ENCODE results near the gene STRA6.

STRA6 gene

DNA sequence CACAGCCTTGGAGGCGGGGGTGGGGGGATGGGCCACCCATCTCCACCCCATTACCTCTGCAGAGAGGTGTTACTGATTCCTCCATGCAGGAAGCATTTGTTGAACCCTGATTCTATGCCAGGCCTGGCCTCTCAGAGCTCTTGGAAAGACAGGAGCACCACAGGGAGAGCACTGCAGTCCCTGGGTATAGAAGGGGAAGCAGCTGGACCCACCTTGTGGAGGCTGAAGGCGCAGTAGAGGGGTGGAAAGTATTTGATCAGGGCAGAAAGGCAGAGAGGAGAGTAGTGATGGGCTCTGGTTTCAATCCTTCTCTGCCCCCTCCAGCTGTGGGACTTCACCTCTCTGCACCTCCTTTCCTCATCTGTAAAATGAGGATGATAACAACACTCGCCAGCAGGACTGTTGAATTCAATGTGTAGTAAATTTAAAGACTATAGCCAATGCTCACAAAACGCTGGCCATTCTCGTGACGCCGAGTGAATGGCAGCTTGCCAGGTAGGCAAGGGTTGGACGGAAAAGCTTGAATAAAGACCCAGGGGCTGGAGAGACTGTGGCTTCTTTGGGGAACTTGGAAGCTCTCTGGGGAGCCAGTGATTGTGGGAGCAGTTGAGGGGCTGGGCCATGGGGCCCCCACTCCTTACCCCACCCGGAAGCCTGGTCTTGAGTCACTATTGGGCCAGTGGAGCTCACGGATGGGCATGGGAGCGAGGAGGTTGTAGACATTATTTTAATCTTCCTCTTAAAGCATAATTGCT lies 25.6 kb upstream of the STRA6 start:
- no peak for DNase-seq (ENCODE audit: extremely low read depth in 1 of 2, low read depth in 1 of 2)

DNA sequence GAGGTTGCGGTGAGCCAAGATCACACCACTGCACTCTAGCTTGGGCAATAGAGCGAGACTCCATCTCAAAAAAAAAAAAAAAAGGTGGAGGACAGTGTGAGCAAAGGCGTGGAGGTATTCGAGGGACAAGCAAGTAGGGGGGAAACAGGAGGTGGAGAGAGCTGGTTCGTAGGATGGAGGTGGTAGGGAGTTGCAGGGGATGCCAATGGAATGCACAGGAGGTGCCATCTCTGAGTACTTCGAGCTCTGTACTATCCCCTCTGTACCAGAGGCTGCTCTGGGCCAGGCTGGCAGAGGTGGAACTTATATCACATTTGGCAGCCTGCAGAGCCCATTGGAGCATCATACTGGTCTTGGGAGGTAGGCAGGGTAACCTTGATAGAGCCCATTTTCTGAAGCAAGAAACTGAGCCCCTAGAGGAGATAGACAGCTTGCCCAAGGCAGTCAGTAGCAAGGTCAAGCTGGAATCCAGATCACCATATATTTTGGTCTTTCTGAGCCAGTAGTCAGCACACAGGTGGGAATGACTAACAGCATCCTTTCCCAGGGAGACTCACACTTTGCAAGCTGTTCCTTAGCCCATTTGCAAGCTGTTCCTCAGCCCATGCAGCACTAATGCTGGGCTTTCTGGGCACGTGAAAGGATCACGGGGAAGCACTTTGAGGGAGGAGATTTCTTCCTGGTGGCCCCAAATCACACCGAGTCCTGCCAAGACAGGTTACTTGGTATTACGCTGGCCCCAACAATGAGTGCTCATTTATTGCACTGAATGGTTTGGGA lies 24.4 kb upstream of the STRA6 start:
- DNase-seq (ENCODE audit: extremely low read depth in 1 of 2, low read depth in 1 of 2) = no peak

DNA sequence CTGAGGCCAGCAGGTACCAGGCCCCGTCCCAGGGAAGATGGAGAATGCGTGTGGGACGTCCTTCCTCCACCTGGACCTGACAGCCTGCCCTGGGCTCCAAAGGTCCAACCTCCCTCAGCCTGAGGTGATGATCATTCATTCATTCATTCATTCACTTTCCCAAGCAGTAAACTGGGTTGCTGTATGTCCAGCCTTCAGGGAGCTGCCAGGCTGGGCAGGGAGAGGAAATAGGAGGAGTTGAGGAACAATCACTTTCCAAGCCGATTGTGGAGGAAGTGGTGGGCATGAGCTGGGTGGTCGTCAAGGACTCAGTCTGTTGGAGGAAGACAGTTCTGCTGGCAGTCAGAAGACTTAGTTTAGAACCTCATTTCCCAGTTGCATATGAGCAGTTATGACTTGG lies 23.3 kb upstream of the STRA6 start:
- no peak for DNase-seq (ENCODE audit: extremely low read depth in 1 of 2, low read depth in 1 of 2)

DNA sequence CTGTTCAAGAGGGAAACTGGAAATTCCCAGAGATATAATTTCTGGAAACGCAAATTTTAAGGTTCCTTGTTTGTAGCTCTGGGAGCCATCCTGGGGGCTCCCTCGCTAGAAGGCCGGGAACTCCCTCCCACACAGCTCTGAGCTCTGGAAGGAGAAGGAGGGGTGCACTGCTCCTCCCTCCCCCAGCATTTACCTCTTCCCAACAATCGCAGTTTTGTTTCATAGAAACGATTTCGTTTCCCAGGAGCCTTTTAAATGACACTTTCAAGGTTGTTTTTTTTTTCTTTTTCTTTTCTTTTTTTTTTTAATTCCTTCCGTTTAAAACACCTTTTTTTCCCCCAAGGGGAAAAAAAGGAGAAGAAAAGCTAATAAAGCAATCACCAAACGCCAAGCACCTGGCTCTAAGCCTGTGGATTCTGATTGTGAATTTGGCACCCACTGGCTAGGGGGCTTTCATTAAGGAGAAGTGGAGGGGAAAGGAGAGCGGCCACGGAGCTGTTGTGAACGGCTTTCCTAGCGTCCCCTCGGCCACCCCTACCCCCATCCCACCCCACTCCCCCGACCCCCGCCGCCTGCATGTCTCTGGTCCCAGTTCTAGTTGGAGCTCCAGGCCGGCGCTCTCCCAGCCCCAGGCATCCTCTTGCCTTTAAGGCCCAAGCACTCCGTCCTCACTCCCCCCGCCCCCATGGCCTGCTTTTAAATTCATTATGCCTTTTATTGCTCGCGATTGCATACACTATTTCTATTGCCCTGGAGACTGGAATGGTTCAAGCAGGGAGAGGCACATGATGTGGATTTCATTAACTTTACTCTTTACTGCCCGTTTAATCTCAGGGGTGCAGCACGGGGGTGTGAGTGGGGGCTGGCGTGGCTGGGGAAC lies 19.9 kb upstream of the STRA6 start:
- no peak for DNase-seq (ENCODE audit: extremely low read depth in 1 of 2, low read depth in 1 of 2)

DNA sequence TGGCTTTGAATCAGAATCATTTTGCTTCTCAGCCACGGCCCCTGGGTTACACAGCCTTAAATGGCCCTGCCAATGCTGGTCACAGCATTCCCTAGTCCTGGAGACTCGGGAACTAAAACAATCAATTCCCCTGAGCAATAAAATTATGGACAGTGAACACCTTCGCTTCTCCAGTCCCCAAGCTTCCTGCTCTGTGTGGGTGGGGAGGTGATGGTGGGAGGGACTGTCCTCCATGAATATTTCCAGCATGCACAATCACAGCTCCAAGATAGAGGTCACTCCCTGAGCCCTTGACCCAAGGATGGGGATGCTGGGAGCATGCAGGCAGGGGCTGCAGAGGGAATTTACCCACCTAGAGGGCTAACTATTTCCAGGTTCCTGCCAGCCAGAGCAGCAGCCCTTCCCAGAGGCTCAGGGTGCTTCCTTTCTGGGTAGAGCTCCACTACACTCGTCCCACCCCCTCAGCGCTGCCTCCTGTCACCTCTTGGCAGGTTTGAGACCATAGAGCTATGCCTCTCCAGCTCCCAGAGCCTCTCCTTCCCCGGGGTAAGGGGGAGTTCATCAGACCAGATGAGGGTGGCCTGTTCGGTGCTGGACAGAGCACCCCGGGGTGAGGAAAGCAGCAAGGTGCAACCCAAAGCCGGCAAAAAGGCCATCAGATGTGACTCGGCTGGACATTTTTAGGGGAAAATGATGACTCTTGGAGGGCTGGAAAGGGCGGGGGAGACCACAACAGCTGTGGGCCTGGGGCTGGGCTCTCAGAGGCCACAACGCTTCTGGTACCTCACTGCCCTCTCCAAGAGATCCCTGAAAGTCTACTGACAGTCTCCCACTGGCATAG lies 19.0 kb upstream of the STRA6 start:
- DNase-seq (ENCODE audit: extremely low read depth in 1 of 2, low read depth in 1 of 2) = no peak

DNA sequence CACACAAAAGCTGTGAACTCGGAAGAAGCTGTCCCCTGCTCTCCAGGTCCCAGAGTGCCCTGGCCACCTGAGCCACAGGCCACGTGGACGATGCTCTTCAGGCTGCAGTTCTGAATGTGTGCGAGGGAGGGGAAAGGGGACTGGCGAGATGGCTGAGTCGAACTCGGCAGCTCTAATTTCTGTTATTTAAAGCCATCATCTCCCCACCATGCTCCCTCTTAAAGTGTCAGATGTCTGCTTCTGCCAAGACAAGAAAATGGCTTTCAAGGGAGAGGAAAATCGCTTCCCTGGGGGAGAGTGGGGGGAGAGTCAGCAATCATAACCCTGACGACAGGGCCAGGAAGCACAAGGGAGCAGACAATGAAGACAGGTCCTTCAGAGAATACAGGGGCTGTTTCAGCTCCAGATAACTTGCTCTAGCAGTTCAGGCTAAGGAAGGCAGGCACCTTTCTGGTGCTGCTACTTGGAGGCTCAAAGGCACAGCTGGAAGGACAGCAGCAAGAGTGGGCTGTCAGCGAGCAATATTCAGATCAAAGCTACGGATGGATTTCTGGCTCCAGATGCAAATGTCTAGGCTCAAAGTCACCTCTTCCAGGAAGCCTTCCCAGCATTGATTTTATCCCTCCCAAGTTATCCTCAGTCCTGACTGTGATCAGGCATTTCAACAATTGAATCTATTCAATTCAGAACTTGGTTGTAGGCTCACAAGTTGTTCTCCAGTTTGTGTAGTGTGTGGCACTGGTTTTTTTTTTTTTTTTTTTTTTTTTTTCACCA lies 18.1 kb upstream of the STRA6 start:
- no peak for DNase-seq (ENCODE audit: extremely low read depth in 1 of 2, low read depth in 1 of 2)

DNA sequence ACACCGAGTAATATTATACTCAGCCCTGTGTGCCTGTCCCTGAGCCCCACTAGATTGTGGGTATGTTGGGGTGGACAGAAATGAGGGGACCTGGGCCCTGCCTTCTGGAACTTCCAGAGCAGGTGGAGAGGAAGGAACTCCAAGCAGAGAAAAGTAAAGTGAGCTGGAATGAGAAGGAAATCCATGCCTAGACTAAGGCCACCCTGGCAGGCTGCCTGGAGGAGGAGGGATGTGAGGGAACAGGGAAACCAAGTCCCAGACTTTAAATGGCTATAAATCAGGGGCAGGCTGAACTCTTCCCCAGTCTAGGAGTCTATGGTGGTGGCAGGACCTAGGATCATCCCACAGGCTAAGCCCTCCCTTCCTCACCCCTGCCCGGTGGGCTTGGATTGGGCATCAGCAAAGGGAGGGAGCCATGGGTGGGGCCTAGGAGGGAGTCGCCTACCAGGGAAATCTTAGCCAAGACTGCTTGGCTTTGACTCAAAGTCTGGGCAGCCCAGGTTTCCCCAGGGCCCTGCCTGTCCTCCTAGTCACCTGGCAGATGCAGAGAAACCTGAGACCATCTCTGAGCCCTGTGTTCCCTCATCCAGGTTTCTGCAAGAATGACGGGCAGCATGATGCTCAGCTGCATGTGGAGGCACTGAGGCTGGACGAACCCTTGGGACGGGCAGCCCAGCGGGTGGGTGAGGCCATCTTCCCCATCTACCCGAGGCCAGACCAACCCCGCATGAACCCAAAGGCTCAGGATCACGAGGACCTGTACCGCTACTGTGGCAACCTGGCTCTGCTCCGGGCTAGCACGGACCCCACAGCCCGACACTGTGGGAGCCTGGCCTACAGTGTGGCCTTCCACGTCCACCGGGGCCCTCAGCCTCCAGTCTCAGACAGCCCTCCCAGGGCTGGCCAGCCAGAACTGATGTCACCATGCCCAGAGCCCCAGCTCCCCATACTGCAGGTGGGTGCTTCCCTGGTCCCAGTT lies 15.6 kb upstream of the STRA6 start:
- DNase-seq (ENCODE audit: extremely low read depth in 1 of 2, low read depth in 1 of 2) = no peak

DNA sequence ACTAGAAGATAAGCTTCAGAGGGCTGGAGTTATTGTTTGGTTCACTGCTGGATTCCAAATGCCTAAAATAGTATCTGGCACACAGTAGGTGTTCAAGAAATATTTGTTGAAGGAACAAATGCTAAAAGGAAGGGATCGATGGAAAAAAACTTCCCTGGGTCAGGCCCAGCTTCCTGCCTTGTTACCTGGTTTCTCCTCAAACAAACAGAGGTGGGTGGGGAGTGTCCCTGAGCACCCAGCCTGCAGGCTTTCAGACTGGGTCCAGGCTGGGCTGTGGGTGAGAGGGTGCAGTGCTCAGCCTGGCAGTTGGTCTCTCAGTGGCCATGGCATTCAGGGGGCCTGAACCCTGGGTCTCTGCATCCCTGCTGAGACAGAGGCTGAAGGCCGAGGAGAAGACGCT lies 14.4 kb upstream of the STRA6 start:
- no peak for DNase-seq (ENCODE audit: extremely low read depth in 1 of 2, low read depth in 1 of 2)

DNA sequence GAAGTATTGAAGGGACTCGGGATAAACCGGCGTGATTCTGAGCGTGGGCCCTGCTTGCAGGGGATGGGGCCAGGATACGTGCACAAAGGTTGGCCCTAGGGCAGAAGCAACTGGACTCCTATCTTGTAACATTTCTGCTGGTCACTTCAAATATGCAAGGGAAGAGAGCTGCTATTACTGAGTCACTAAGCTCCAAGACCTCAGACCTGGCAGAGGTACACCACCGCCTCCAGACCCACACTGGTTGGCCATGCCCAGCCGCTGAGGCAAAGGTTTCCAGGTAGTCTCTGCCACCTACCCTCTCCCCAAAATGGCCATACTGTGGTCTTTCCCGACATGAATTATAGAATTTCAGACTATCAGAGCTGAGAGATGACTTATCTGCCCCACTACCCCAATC lies 13.4 kb upstream of the STRA6 start:
- DNase-seq (ENCODE audit: extremely low read depth in 1 of 2, low read depth in 1 of 2) = no peak

DNA sequence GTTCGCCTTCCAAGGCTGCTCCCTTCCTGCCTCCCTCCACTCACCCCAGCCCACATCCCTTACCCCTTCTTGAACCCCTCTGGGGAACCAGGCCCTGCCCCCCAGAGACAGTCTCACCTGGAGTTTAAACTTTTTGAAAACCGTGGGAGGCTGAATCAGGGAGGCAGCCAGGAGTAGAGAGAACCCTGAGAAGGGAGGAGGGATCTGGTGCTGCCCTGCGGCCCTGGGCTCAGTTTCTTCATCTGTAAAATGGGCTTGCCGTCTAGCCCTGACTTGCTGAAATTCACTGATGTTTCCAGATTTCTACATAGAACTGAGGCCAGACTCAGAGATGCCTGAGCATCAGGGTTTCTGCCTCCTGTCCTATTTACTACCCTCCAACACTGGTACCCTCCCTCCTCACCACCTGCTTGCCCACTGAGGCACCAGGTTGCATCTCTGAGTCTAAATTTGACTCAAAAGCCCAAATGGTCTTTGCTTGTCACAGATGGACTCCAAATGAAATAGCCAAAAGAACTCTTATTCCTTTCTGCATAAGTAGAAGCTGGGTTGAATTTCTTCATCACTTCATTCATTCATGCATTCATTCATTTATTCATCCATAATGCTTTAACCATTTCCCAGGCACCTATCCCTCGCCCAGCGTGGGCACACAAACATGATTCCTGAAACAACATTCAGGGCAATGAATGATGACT lies 11.9 kb upstream of the STRA6 start:
- no peak for DNase-seq (ENCODE audit: extremely low read depth in 1 of 2, low read depth in 1 of 2)

DNA sequence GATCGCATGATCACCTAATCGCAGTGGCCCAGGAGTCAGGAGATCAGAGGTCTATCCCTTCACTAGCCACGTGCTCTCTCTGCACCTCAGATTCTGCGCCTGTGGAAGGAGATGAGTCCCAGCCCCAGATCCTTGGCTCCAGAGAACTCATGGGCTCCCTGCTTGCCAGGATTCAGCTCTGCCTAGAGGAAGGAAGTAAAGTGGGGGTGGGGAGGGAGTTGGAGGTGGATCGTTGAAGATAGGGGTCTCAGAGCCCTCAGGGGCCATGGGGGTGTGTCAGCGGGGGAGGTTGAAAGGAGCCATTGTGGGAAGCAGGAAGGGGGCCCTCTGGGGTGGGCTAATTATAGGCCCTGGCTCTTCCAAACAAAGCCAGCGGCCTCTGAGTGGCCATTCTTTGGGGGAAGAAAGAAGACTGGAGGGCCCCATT lies 11.3 kb upstream of the STRA6 start:
- no peak for DNase-seq (ENCODE audit: extremely low read depth in 1 of 2, low read depth in 1 of 2)

DNA sequence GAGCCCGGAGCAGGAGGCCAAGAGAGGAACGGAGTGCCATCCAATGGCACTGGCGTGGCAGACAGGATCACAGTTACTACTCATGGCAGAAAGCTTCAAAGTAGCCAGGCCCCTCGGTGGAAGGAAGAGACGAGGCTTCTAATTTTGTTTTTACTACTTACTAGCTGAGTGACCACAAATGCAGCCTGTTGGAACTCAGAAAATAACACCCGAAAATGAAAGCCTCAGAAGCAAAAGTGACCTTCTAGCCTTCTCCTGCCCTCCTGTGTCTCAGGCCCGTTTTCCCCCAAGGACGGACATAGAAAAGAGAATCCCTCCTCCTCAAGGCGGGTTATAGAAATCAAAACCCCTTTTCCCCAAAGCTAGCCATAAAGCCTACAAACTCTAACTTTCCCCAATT lies 9.9 kb upstream of the STRA6 start:
- DNase-seq (ENCODE audit: extremely low read depth in 1 of 2, low read depth in 1 of 2) = no peak

DNA sequence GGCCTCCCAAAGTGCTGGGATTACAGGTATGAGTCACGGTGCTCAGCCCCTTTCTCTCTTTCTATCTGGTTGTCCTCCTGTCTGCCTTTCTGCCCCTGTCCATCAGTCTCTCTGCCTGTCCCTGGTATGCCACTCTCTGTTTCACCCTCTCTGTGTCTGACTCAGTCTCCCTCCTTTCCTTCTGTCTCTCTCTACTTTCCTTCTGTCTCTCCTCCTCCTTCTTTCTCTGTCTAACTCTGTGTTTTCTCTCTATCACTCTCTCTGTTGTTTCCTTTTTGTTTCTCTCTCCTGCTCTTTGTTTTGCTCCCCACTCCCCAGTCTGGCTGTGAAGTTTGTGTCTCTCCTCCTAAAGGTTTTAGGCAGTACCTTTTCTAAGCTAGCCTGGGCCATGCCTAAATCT lies 9.1 kb upstream of the STRA6 start:
- no peak for DNase-seq (ENCODE audit: extremely low read depth in 1 of 2, low read depth in 1 of 2)

DNA sequence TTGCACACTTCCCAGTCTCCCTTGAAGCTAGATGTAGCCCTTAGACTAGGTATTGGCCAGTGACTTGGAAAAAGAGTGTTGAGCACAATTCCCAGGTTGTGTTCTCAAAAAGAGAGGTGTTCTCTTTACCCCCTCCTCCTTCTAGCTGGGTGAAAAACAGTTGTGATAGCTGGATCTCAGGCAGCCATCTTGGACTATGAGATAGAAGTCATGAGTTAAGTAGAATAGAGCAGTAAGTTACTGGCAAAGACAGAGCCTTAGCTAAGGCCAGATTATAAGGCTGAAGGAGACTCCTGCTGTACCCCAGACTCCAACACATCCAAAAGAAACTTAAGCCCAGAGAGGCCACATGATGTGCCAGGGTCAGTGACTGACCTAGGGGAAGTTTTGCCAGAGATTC lies 8.1 kb upstream of the STRA6 start:
- no peak for DNase-seq (ENCODE audit: extremely low read depth in 1 of 2, low read depth in 1 of 2)

DNA sequence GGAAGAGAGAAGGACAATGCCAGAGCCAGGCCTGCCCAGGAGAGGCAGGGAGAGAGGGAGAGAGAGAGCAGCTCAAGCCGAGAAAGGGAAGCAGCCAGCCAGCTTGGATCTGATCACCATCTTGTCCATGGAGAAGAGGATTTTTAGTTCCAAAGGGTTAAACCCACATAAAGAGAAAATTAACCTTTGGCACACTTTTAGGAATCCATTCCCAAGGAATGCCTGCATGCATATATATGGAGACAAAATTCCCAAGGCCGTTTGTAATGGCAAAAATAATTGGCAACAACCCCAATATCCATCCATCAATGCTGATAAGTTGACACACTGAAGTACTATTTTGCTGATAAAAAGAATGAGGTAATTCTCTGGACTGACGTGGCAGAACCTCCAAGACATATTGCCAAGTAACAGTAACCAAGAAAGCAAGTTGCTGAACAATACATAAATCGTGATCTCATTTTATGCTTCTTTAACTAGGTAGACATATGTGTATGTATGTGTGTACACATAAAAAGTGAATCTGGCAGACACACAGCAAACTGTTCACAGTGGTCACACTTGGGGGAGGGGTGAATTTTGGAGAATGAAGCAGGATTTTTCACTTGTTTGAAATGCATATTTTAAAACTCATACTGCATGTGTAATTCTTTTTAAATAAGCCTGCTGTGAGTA lies 7.5 kb upstream of the STRA6 start:
- no peak for DNase-seq (ENCODE audit: extremely low read depth in 1 of 2, low read depth in 1 of 2)

DNA sequence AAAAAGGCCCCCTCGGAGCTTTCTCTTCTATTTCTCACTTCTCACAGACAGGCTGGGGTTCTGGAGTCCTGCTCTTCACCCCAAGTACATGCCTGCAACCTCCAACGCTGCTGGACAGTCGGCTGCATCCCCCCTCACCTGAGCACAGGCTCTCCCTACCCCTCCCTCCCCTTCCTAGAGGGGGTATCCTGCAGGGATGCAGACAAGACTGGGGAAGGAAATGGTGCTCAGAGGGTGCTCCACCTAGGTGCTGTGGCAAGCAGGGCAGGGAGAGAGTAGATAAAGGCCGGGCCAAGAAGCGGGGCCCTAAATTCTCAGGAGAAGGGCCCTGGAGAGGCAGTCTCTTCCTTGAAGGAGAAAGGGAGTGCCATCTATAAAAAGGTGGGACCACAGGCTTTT lies 7.0 kb upstream of the STRA6 start:
- no peak for DNase-seq (ENCODE audit: extremely low read depth in 1 of 2, low read depth in 1 of 2)

DNA sequence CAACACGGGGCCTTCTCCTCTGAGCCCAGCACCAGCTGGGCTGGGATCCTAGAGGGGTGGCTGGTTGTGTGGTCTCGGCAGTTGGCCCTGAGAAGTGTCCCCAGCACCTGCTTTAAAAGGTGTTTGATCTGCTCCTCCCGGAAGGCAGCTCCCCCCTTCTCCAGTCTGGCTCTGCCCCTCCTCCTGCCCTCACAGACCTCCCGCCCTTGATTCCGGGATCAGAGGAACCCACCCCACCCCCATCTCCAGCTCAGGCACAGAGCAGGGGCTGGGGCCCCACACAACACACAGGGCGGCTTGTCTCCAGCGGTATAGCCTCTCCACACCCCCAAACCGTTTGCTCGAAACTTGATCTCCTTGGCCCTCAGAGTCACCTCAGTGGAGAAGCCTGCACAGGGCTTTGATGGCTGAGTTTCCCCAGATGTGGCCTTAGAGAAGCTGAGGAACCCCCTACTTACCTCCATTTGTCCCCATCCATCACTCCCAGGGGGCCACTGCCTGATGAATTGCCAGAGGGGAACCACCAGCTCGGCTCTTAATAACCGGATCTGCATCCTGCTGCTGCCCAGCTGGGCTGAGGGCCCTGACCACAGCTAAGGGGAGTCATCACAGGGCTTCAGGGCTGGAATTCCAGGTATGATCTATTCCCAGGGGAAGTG lies 6.4 kb upstream of the STRA6 start:
- no peak for DNase-seq (ENCODE audit: extremely low read depth in 1 of 2, low read depth in 1 of 2)

Data from activated CD8-positive, alpha-beta memory T cell treated with anti-CD3 and anti-CD28 coated beads for 1 hour (primary cell).